Right lobe of liver (tissue), 4 donors: ENCODE data around the gene TRIL.

Experiments
- POLR2A ChIP-seq: fragments of 450-650 bp; IDR thresholded peaks from one replicate; pipeline ENCODE4 v1.6.1; 2017; ENCODE audit warnings: antibody characterized with exemption, mild to moderate bottlenecking
- TF ChIP-seq, protein P1 (sequence below), 4 donors: fragments of 200-600 bp in 3 of 4; fragments of 450-650 bp in 1 of 4; IDR thresholded peaks; one replicate each; pipeline versions ENCODE4 v1.5.1 to v1.8.0; 2016 to 2022; ENCODE audit warnings: antibody characterized with exemption in 4 of 4, mild to moderate bottlenecking in 2 of 4
- donor health status: DM: no; HTN: no; CAD: no.
- donor health status: DM: no; HTN: no; CAD: no.
- donor health status: DM: no; HTN: yes; CAD: no.

GRCh38 chr7:28937619-28938018 lies 20.5 kb downstream of the TRIL start:
- TF ChIP-seq, protein P1, sequence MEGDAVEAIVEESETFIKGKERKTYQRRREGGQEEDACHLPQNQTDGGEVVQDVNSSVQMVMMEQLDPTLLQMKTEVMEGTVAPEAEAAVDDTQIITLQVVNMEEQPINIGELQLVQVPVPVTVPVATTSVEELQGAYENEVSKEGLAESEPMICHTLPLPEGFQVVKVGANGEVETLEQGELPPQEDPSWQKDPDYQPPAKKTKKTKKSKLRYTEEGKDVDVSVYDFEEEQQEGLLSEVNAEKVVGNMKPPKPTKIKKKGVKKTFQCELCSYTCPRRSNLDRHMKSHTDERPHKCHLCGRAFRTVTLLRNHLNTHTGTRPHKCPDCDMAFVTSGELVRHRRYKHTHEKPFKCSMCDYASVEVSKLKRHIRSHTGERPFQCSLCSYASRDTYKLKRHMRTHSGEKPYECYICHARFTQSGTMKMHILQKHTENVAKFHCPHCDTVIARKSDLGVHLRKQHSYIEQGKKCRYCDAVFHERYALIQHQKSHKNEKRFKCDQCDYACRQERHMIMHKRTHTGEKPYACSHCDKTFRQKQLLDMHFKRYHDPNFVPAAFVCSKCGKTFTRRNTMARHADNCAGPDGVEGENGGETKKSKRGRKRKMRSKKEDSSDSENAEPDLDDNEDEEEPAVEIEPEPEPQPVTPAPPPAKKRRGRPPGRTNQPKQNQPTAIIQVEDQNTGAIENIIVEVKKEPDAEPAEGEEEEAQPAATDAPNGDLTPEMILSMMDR (IDR thresholded peaks at IDR 0.05): no peak
- TF ChIP-seq POLR2A: no peak
